PC-3 (cell line): ENCODE results near the gene RCE1. TPM values are rescaled to one million over a fixed set of nuclear protein-coding genes. Genes with fewer than 3 reads are reported as not detected.

Source experiments
- ATAC-seq: fragments of 200-7000 bp; cut with Tn5 transposase; 2 replicates; pipeline ENCODE4 v1.9.1; 2020; ENCODE audit warnings: mild to moderate bottlenecking, moderate library complexity
- BruUV-seq: library from RNA; stranded (reverse); fragments of 400-500 nt; replicated peaks from 2 replicates; lab custom pipeline; 2021; lab: Mats Ljungman, UMichigan
- CTCF ChIA-PET: fragments of 300-600 bp; sonication (Branson Sonifier 250); formaldehyde crosslinking; loops from one replicate; lab custom pipeline; 2022; ENCODE audit warnings: antibody characterized with exemption; lab: Charles Lee
- POLR2A ChIA-PET: fragments of 300-600 bp; sonication (Branson Sonifier 250); formaldehyde crosslinking; loops from one replicate; lab custom pipeline; 2022; ENCODE audit warnings: antibody characterized with exemption; ENCODE audit not compliant: unreplicated experiment; lab: Charles Lee
- DNase-seq: peaks from one replicate; pipeline ENCODE4 v3.0.0-alpha.2; 2015
- H2AFZ ChIP-seq: fragments of 300-600 bp; sonication (generic); 2 replicates; pipeline ENCODE4 v1.6.0; 2016; ENCODE audit warnings: antibody characterized with exemption, low read length
- H3F3A ChIP-seq: fragments of 300-600 bp; sonication (generic); one replicate; pipeline ENCODE4 v1.6.0; 2017; ENCODE audit warnings: antibody characterized with exemption, low read length, control low read depth, mild to moderate bottlenecking; ENCODE audit not compliant: unreplicated experiment
- H3K27ac ChIP-seq: fragments of 300-600 bp; sonication (generic); 2 replicates; pipeline ENCODE4 v1.5.1; 2016; ENCODE audit warnings: mild to moderate bottlenecking, low read length
- H3K27me3 ChIP-seq: fragments of 300-600 bp; sonication (generic); 2 replicates; pipeline ENCODE4 v1.6.1; 2016; ENCODE audit warnings: low read length, mixed read lengths
- H3K36me3 ChIP-seq: fragments of 300-600 bp; sonication (generic); 2 replicates; pipeline ENCODE4 v1.6.1; 2016; ENCODE audit warnings: low read depth, mixed run types, low read length, mixed read lengths
- H3K4me1 ChIP-seq: fragments of 300-600 bp; sonication (generic); 2 replicates; pipeline ENCODE4 v1.5.1; 2016; ENCODE audit warnings: low read length; ENCODE audit not compliant: insufficient read depth
- H3K4me2 ChIP-seq: fragments of 300-600 bp; sonication (generic); 2 replicates; pipeline ENCODE4 v1.6.0; 2016; ENCODE audit warnings: low read length
- H3K4me3 ChIP-seq: fragments of 300-600 bp; sonication (generic); 2 replicates; pipeline ENCODE4 v1.5.1; 2016; ENCODE audit warnings: mild to moderate bottlenecking, low read length, mixed read lengths
- H3K79me2 ChIP-seq: fragments of 300-600 bp; sonication (generic); 2 replicates; pipeline ENCODE4 v1.6.1; 2017; ENCODE audit warnings: low read length, mixed read lengths
- H3K9ac ChIP-seq: fragments of 300-600 bp; sonication (generic); 2 replicates; pipeline ENCODE4 v1.6.0; 2016; ENCODE audit warnings: mild to moderate bottlenecking, low read length
- H3K9me2 ChIP-seq: fragments of 300-600 bp; sonication (generic); replicated peaks from 2 replicates; pipeline ENCODE4 v1.6.1; 2016; ENCODE audit warnings: mixed run types, low read length, mixed read lengths
- H3K9me3 ChIP-seq: fragments of 300-600 bp; sonication (generic); 2 replicates; pipeline ENCODE4 v1.6.1; 2016; ENCODE audit warnings: low read length, mixed read lengths
- H4K20me1 ChIP-seq: fragments of 300-600 bp; sonication (generic); 2 replicates; pipeline ENCODE4 v1.6.1; 2016; ENCODE audit warnings: low read length, mixed read lengths
- EZH2 ChIP-seq: fragments of 300-600 bp; sonication (generic); IDR thresholded peaks from one replicate; pipeline ENCODE4 v1.6.1; 2017; ENCODE audit warnings: antibody characterized with exemption, mild to moderate bottlenecking, low read length; ENCODE audit not compliant: unreplicated experiment
- EZH2phosphoT487 ChIP-seq: fragments of 300-600 bp; sonication (generic); IDR thresholded peaks from 2 replicates; pipeline ENCODE4 v1.6.1; 2018; ENCODE audit warnings: mild to moderate bottlenecking, antibody characterized with exemption, low read length, borderline replicate concordance
- intact Hi-C: fragments of 100-400 bp; cut with micrococcal nuclease; formaldehyde crosslinking; loops from 2 replicates; pipeline ENCODE4 v1.9.0; 2023
- total RNA-seq: library from RNA; depleted of rRNA; stranded (reverse); fragments of >200 nt; gene quantifications from 2 replicates; pipeline ENCODE4 v1.2.3, GENCODE V29; 2014
- TF ChIP-seq, protein P1 (sequence below): fragments of 300-600 bp; sonication (generic); conservative IDR thresholded peaks from 2 replicates; pipeline ENCODE4 v1.5.1; 2017; ENCODE audit warnings: antibody characterized with exemption, low read depth, mild to moderate bottlenecking, low read length

Gene RCE1
- total RNA-seq, 1 experiment from 2014 or later = 70.4 TPM

GRCh38 chr11:66881451-66881835 lies 38.2 kb downstream of the RCE1 start:
- Histone ChIP-seq H3K4me3 (no peak overlapping the region), H3K9ac (no peak overlapping the region), H2AFZ (no peak overlapping the region), H3F3A (no peaks in the 10 kb centered on the region), H3K27ac (peak overlapping the region; percentile 4; the same call in 1 of the 2 replicates), H4K20me1 (no peaks in the 10 kb centered on the region), H3K9me2 (no peaks in the 10 kb centered on the region), H3K4me1 (peaks cover 35% of the 10 kb centered on the region), H3K79me2 (peaks cover 6% of the 10 kb centered on the region; the same call in 1 of the 2 replicates), H3K4me2 (peak overlapping the region; percentile 68), H3K9me3 (no peaks in the 10 kb centered on the region), H3K27me3 (no peaks in the 10 kb centered on the region), H3K36me3 (no peaks in the 10 kb centered on the region)
- no peak for DNase-seq
- TF ChIP-seq, protein P1, sequence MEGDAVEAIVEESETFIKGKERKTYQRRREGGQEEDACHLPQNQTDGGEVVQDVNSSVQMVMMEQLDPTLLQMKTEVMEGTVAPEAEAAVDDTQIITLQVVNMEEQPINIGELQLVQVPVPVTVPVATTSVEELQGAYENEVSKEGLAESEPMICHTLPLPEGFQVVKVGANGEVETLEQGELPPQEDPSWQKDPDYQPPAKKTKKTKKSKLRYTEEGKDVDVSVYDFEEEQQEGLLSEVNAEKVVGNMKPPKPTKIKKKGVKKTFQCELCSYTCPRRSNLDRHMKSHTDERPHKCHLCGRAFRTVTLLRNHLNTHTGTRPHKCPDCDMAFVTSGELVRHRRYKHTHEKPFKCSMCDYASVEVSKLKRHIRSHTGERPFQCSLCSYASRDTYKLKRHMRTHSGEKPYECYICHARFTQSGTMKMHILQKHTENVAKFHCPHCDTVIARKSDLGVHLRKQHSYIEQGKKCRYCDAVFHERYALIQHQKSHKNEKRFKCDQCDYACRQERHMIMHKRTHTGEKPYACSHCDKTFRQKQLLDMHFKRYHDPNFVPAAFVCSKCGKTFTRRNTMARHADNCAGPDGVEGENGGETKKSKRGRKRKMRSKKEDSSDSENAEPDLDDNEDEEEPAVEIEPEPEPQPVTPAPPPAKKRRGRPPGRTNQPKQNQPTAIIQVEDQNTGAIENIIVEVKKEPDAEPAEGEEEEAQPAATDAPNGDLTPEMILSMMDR = no peak
- TF ChIP-seq EZH2 = no peak
- TF ChIP-seq EZH2phosphoT487 = no peak
- no peak for ATAC-seq
- CTCF ChIA-PET = interaction anchor here (0.5 to 0.9 kb wide), 4 partner anchors 34 to 140 kb away, joined by 3 to 7 read pairs (median 4); no protein-coding TSS in a partner anchor
- intact Hi-C loops = loop anchor here (5.0 to 10.0 kb wide), 2 partner anchors 76 to 173 kb away; partner anchors contain the start of genes PC and RHOD
- POLR2A ChIA-PET = interaction anchor here (1.0 kb wide), 1 partner anchor 25 kb away, joined by 9 read pairs; no protein-coding TSS in a partner anchor
- no TSS peak for BruUV-seq

DNA sequence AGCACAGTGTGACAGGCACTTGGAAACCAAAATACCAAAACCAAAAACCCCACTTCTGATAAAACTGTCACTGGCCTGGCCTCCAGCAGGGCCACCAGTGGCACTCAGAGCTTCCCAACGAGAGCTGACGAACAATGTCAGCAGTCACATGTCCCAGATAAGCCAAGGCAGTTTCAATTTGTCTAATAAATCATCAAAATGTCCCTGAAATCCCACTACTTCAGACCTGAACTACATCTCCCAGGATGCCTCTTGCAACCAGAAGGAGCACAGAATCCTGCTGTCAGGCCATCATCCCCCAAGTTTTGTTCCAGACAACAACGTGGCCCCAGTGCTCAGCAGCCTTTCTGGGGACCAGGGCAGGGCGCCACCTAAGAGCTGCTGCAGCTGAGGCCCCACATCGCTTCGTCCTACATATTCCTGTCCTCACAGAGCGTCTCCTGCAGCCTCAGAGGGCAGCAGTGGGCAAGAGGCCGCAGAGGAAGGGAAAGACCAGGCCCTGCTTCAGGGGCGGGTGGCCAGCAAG lies 38.7 kb downstream of the RCE1 start:
- ATAC-seq (no peak), DNase-seq (no peak)
- Histone ChIP-seq H3K4me1 (peaks cover 35% of the 10 kb centered on the region), H3K27me3 (no peaks in the 10 kb centered on the region), H3K27ac (no peak overlapping the region), H3F3A (no peaks in the 10 kb centered on the region), H2AFZ (no peak overlapping the region), H3K9me3 (no peaks in the 10 kb centered on the region), H3K4me2 (no peak overlapping the region), H3K79me2 (peaks cover 6% of the 10 kb centered on the region; the same call in 1 of the 2 replicates), H3K4me3 (no peak overlapping the region), H3K9ac (no peak overlapping the region), H4K20me1 (no peaks in the 10 kb centered on the region), H3K36me3 (no peaks in the 10 kb centered on the region), H3K9me2 (no peaks in the 10 kb centered on the region)
- intact Hi-C loops = loop anchor here (5.0 to 10.0 kb wide), 2 partner anchors 75 to 173 kb away; partner anchors contain the start of genes PC and RHOD
- no TSS peak for BruUV-seq
- TF ChIP-seq, protein P1 = no peak
- TF ChIP-seq EZH2 (no peak), EZH2phosphoT487 (no peak)
- POLR2A ChIA-PET = no interaction called here
- CTCF ChIA-PET = interaction anchor here (0.7 kb wide), 1 partner anchor 104 kb away, joined by 11 read pairs; no protein-coding TSS in a partner anchor

- Histone ChIP-seq H3F3A (no peaks in the 10 kb centered on the region), H4K20me1 (no peaks in the 10 kb centered on the region), H3K4me3 (no peak overlapping the region), H3K79me2 (peaks cover 6% of the 10 kb centered on the region; the same call in 1 of the 2 replicates), H3K9me2 (no peaks in the 10 kb centered on the region), H3K9ac (no peak overlapping the region), H3K4me1 (peaks cover 35% of the 10 kb centered on the region), H2AFZ (no peak overlapping the region), H3K27ac (peak overlapping the region; percentile 78; the same call in 1 of the 2 replicates), H3K9me3 (no peaks in the 10 kb centered on the region), H3K36me3 (no peaks in the 10 kb centered on the region), H3K27me3 (no peaks in the 10 kb centered on the region), H3K4me2 (no peak overlapping the region)
- intact Hi-C loops = loop anchor here (5.0 to 10.0 kb wide), 2 partner anchors 75 to 172 kb away; partner anchors contain the start of genes PC and RHOD
- CTCF ChIA-PET = interaction anchor here (0.7 to 1.0 kb wide), 2 partner anchors 77 to 103 kb away, joined by 3 to 11 read pairs; no protein-coding TSS in a partner anchor
- BruUV-seq = no TSS peak
- no peak for ATAC-seq
- TF ChIP-seq, protein P1 = no peak
- TF ChIP-seq EZH2phosphoT487 = no peak
- TF ChIP-seq EZH2 = no peak
- DNase-seq = no peak
- POLR2A ChIA-PET = no interaction called here
These were observed 39.3 kb downstream of the RCE1 start for GRCh38 chr11:66882561-66883015.
